ENCODE data around the gene DNAJC5.

- no peak for TF ChIP-seq CTCF (optimal IDR thresholded peaks at IDR 0.05 in 1 of 3, IDR thresholded peaks at IDR 0.05 in 1 of 3, conservative IDR thresholded peaks at IDR 0.05 in 1 of 3; ENCODE audit: extremely low read depth in 1 of 3, insufficient read depth in 2 of 3, low read length in 3 of 3)
- TF ChIP-seq EZH2 (IDR thresholded peaks at IDR 0.05; ENCODE audit: low read length), result no peak
Observed at GRCh38 chr20:63854766-63855362, 40.1 kb upstream of the DNAJC5 start.
